GM18909 (cell line): ENCODE measurements around the gene DR1.
"Not testable (repeated sequence)": the region's sequence is repeated elsewhere in the genome, so short reads cannot be mapped to it uniquely, and the experiment has no call there.

Source experiments
- ATAC-seq: cut with Tn5 transposase; IDR thresholded peaks from one replicate; pipeline ENCODE4 v1.9.1; 2021; ENCODE audit warnings: mild to moderate bottlenecking; ENCODE audit not compliant: unreplicated experiment, poor library complexity

The DR1 gene

GRCh38 chr1:93374334-93375106 lies 28.8 kb downstream of the DR1 start:
- no peak for ATAC-seq

DNA sequence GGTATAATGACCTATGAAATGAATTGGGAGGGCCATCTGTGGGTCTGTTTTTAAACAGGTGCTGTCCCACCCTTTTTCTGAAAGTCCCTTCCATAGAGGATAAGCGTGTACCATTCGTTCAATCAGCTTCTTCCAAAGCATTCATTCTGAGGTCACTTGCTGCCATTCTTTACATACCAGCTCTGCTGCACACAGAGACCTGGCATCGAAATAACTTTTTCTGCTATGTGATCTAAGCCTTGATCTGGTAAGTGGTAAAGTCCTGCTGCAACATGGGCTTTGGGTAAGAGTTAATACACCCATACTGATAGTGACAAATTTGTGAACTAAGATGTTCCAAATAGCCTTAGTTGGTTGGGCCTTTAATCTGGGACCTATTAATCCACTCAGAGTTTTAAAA lies 38.9 kb downstream of the DR1 start:
- no peak for ATAC-seq

DNA sequence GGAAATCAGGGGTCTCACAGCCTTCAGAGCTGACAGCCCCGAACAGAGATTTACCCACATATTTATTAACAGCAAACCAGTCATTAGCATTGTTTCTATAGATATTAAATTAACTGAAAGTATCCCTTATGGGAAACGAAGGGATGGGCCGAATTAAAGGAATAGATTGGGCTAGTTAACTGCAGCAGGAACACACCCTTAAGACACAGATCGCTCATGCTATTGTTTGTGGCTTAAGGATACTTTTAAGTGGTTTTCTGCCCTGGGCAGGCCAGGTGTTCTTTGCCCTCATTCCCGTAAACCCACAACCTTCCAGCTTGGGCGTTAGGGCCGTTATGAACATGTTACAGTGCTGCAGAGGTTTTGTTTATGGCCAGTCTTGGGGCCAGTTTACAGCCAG lies 40.6 kb downstream of the DR1 start:
- not testable (repeated sequence) for ATAC-seq

- ATAC-seq = no peak
Measured at GRCh38 chr1:93394514-93394913, 48.8 kb downstream of the DR1 start.

- no peak for ATAC-seq
Measured at GRCh38 chr1:93395195-93395594, 49.5 kb downstream of the DR1 start.

DNA sequence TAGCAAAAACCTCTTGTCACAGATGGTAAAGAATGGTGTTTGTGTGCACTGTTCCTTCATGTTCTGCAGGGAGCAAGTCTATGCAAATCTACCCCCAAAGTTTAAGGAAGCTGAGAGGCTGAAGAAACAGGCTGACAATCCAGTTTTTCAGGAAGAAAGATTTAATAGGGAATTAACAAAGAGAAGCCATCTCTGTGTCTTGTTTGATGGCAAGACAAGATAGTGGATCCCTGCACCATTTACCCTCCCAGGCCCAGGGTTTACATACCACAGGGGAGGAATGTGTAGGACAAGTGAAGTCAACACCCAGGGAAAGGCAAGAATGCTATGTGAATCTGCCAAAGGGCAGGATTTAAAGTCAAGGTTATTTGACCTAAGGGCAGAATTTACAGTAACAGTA lies 54.1 kb downstream of the DR1 start:
- no peak for ATAC-seq

GRCh38 chr1:93408203-93408602 lies 62.5 kb downstream of the DR1 start:
- ATAC-seq = no peak

DNA sequence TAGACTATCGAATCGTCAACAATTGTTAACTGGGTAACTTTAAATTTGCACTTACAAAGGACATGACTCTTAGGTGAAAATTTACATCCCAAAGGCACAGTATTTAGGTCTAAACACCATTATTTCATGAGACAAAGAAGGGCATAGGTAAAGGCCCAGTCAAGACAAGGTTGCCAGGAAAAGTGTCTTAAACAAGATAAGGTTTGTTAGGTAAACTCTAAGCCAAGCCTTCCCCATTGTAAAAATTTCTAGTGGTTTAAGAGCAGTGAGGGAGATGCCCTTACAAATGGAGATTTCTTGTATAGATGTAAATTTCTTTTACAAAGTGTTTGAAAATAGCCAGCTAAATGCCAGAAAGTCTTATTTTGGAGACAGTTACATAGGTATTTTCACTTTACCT lies 65.3 kb downstream of the DR1 start:
- ATAC-seq = no peak

DNA sequence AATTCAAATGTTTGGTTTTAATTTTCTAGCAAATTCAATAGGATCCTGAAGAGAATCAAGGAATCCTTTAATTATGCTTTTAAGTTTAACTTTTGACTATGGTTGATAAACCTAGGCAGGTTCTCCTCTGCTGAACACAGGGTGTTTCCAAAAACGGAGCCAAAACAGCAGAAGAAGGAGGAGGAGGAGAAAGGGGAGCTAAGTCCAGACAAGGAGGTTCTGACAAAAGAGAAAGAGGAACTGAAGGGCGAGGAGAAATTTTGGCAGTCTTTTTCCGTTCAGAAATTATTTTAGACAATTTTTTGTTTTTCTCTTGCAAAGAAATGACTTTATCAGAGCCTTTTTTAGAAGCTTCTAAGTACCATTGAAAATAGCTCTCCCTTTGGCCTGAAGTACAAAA lies 69.0 kb downstream of the DR1 start:
- ATAC-seq = no peak

- no peak for ATAC-seq
Measured at GRCh38 chr1:93415296-93415695, 69.6 kb downstream of the DR1 start.

GRCh38 chr1:93416183-93416582 lies 70.5 kb downstream of the DR1 start:
- ATAC-seq = no peak
